Natural killer cell treated with Interleukin-12 subunit alpha and Interleukin-12 subunit beta and Interleukin-15 and Interleukin-18, amount 100 ng/mL, for 72 hours (primary cell): ENCODE measurements around the gene FAM234A. TPM values are rescaled to one million over a fixed set of nuclear protein-coding genes. Genes with fewer than 3 reads are reported as not detected.
"Not testable (repeated sequence)": the region's sequence is repeated elsewhere in the genome, so short reads cannot be mapped to it uniquely, and the experiment has no call there.

Source experiments
- ATAC-seq, 2 donors: fragments of 150-1000 bp; cut with Tn5 transposase in 1 of 2; sonication (Bioruptor Pico), chemical (Tn5 transposase) in 1 of 2; 2 replicates each; pipeline ENCODE4 v1.10.0; 2021
- DNase-seq: peaks from one replicate; pipeline ENCODE4 v3.0.0; 2022; ENCODE audit warnings: low spot score
- H3K27ac Mint-ChIP-seq, 2 donors: 1 replicate in 1 of 2; 2 replicates in 1 of 2; pipeline ENCODE4 v1.8.0; 2022; ENCODE audit warnings: mixed read lengths in 2 of 2, mild to moderate bottlenecking in 1 of 2, moderate library complexity in 1 of 2
- H3K27me3 Mint-ChIP-seq, 2 donors: 1 replicate in 1 of 2; 2 replicates in 1 of 2; pipeline ENCODE4 v1.8.0; 2022; ENCODE audit warnings: mixed read lengths in 2 of 2
- H3K36me3 Mint-ChIP-seq: one replicate; pipeline ENCODE4 v1.8.0; 2022; ENCODE audit warnings: mixed read lengths
- H3K4me1 Mint-ChIP-seq, 2 donors: 1 replicate in 1 of 2; 2 replicates in 1 of 2; pipeline ENCODE4 v1.8.0; 2022; ENCODE audit warnings: low read depth in 2 of 2, mixed read lengths in 2 of 2, mild to moderate bottlenecking in 1 of 2
- H3K4me3 Mint-ChIP-seq: one replicate; pipeline ENCODE4 v1.8.0; 2022; ENCODE audit warnings: mixed read lengths
- H3K9me3 Mint-ChIP-seq: 2 replicates; pipeline ENCODE4 v1.8.0; 2022; ENCODE audit warnings: mixed read lengths
- total RNA-seq, 2 donors: library from RNA; stranded (reverse); gene quantifications; one replicate each; pipeline ENCODE4 v1.2.3, GENCODE V29; 2022

FAM234A gene
- total RNA-seq, 2 donors from 2014 or later: 10.5 to 13.0 TPM

DNA sequence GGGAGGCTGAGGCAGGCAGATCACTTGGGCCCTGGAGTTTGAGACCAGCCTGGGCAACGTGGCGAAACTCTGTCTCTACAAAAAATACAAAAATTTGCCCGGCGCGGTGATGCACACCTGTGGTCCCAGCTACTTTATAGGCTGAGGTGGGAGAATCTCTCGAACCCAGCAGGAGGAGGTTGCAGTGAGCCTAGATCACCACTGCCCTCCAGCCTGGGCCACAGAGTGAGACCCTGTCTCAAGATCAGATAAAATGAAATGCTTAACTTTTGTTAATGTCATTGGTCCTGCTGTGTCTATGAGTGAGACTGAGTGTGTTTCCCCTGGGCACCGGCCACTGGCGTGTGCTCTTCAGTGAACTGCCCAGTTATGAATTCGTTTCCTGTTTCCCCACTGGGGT is 10.5 kb downstream of the FAM234A start:
- Mint-ChIP-seq H3K27ac (no peak overlapping the region), H3K9me3 (no peaks in the 10 kb centered on the region), H3K27me3 (no peaks in the 10 kb centered on the region), H3K4me1 (peaks cover 11 to 21% of the 10 kb centered on the region in 2 donors), H3K36me3 (no peaks in the 10 kb centered on the region), H3K4me3 (no peak overlapping the region)
- no peak for ATAC-seq
- no peak for DNase-seq

DNA sequence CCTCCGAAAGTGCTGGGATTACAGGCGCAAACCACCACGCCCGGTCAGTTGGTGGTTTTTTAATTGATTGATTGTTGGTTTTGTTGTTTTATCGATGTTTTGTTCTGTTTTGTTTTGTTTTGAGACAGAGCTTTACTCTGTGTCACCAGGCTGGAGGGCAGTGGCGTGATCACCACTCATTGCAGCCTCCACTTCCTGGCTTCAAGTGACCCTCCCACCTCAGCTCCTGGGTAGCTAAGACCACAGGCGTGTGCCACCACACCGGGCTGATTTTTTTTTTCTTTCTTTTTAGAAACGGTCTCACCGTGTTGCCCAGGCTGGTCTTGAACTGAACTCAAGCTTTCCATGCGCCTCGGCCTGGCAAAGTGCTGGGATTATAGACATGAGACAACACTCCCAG is 12.4 kb downstream of the FAM234A start:
- Mint-ChIP-seq H3K27me3 (no peaks in the 10 kb centered on the region), H3K9me3 (no peaks in the 10 kb centered on the region), H3K4me1 (peaks cover 6 to 8% of the 10 kb centered on the region in 2 donors), H3K4me3 (no peak overlapping the region), H3K27ac (no peak overlapping the region), H3K36me3 (no peaks in the 10 kb centered on the region)
- ATAC-seq: peak in 1 of 2 donors; percentile 58
- no peak for DNase-seq

DNA sequence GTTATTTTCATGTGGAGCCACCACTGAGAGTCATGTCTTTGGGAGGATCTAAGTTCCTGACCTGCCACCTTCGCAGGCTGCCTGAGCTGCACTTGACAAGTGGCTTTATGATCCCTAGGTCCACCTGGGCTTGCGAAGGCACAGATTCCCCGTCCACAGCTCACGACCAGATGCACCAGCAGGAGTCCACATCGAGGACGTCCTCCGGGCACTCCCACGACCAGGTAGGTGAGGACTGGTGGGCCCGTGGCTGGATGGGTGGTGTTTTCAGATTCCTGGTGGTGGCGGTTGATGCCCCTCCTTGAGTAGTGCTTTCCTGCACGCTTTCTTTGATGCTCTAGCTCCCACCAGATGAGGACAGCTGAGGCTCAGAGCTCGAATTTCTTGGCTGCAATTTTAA is 14.8 kb downstream of the FAM234A start:
- no peak overlapping the region for H3K27ac Mint-ChIP-seq
- DNase-seq (no peak), ATAC-seq (no peak)
- no peaks in the 10 kb centered on the region for H3K9me3 Mint-ChIP-seq
- peaks cover 15 to 19% of the 10 kb centered on the region in 2 donors for H3K4me1 Mint-ChIP-seq
- no peaks in the 10 kb centered on the region for H3K27me3 Mint-ChIP-seq
- H3K4me3 Mint-ChIP-seq: no peak overlapping the region
- no peaks in the 10 kb centered on the region for H3K36me3 Mint-ChIP-seq

DNA sequence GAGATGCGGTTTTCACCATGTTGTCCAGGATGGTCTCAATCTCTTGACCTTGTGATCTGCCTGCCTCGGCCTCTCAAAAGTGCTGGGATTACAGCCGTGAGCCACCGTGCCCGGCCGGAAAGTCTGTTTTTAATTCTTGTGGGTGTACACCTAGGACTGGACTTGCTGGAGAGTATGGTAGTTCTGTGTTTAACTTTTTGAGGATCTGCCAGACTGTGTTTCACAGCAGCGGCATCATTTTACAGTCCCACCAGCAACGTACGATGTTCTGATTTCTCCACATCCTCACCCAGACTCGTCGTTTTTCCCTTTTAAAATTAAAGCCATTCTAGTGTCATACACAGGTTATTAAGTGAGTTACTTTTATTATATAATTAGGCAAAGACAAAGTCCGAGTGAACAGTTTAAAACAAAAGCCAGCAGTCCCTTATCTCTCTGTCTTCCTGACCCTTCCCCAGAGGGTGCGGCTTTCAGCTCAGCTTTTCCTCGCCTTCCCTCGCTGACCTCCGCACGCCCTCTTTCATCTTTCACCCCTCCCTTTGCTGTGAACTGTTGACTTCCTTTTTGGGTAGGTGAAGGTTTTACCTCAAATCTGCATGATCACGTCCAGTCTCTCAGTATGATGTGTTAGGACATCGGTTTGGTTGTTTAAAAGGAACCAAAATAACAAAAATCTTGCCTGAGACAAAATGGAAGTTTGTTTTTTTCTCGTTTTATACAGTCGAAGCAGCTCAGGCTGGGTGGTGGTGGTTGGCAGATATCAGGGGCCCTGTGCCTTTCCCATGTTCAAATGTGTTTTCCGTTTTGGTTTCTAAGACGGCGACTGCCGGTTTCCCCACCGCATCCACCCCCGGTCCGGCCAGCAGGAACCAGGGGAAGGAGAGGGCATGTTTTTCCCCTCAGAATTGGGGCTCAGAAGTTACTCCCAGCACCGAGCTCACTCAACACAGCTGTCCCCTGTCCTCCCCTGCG is 18.0 kb downstream of the FAM234A start:
- ATAC-seq: peak; percentile 73 to 84
- Mint-ChIP-seq H3K9me3 (no peaks in the 10 kb centered on the region), H3K4me3 (peak overlapping the region; percentile 90)

DNA sequence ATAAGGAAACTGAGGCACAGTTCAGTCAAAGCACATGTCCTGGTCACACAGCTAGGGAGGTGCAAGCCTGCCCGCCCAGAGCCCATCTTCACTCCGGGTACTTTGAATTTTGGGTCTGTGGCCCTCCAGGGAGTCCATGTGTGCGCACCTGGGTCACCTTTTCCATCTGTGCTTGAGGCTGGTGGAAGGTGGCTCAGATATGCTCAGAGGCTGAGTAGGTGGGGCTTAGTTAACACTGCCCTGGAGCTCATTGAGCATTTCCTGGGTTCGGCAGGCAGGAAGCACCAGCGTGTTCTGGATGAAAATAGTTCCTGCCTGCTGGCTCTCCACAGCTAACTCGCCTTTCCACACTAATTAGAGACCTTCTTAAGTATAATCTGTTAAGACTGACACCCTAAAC is 19.2 kb downstream of the FAM234A start:
- Mint-ChIP-seq H3K9me3 (no peaks in the 10 kb centered on the region), H3K4me3 (no peak overlapping the region), H3K4me1 (peaks cover 16% of the 10 kb centered on the region in 2 donors), H3K36me3 (peaks cover 4% of the 10 kb centered on the region), H3K27me3 (no peaks in the 10 kb centered on the region), H3K27ac (no peak overlapping the region)
- ATAC-seq (no peak), DNase-seq (no peak)

More for the DNA sequence above, 18.0 kb downstream of the FAM234A start:
- Mint-ChIP-seq H3K27me3 (no peaks in the 10 kb centered on the region), H3K36me3 (peaks cover 4% of the 10 kb centered on the region), H3K27ac (peak overlapping the region; percentile 75 to 85), H3K4me1 (peaks cover 15% of the 10 kb centered on the region in 2 donors)
- no peak for DNase-seq

DNA sequence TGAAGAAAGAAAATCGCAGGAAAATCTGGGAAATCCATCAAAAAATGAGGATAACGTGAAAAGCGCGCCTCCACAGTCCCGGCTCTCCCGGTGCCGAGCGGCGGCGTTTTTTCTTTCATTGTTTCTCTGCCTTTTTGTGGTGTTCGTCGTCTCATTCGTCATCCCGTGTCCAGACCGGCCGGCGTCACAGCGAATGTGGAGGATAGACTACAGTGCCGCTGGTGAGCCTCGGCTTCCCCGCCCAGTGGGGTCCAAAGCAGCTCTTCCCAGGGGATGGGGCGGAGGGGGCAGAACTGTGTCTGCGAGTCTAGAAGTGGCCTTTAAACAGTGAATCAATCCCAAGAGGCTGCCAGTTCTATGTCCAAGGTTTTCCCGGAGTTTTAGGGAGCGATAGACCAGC is 19.8 kb downstream of the FAM234A start:
- Mint-ChIP-seq H3K4me3 (no peak overlapping the region), H3K27me3 (no peaks in the 10 kb centered on the region), H3K9me3 (no peaks in the 10 kb centered on the region), H3K4me1 (peaks cover 22% of the 10 kb centered on the region in 2 donors), H3K27ac (no peak overlapping the region), H3K36me3 (peaks cover 4% of the 10 kb centered on the region)
- DNase-seq (no peak), ATAC-seq (no peak)

DNA sequence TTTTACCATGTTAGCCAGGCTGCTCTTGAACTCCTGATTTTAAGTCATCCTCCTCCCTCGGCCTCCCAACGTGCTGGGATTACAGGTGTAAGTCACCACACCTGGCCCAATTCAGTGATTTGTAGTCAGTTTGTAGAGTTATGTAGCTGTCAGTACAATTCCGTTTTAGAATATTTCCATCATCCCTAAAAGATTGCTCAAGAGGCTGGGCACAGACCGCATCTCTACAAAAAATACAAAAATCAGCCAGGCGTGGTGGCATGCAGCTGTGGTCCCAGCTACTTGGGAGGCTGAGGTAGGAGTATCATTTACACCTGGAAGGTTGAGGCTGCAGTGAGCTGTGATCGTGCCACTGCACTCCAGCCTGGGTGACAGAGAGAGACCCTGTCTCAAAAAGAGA is 20.6 kb downstream of the FAM234A start:
- ATAC-seq: no peak
- peaks cover 4% of the 10 kb centered on the region for H3K36me3 Mint-ChIP-seq
- no peak overlapping the region for H3K4me3 Mint-ChIP-seq
- peaks cover 22% of the 10 kb centered on the region in 2 donors for H3K4me1 Mint-ChIP-seq
- no peaks in the 10 kb centered on the region for H3K9me3 Mint-ChIP-seq
- DNase-seq: no peak
- no peaks in the 10 kb centered on the region for H3K27me3 Mint-ChIP-seq
- no peak overlapping the region for H3K27ac Mint-ChIP-seq

DNA sequence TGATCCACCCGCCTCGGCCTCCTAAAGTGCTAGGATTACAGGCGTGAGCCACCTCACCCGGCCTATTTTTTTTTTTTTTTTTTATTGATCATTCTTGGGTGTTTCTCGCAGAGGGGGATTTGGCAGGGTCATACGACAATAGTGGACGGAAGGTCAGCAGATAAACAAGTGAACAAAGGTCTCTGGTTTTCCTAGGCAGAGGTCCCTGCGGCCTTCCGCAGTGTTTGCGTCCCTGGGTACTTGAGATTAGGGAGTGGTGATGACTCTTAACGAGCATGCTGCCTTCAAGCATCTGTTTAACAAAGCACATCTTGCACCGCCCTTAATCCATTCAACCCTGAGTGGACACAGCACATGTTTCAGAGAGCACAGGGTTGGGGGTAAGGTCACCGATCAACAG is 23.5 kb downstream of the FAM234A start:
- ATAC-seq, H3K27ac Mint-ChIP-seq, H3K4me3 Mint-ChIP-seq, DNase-seq, H3K36me3 Mint-ChIP-seq, H3K27me3 Mint-ChIP-seq, H3K9me3 Mint-ChIP-seq: not testable (repeated sequence)
- H3K4me1 Mint-ChIP-seq: peaks cover 13 to 17% of the 10 kb centered on the region in 2 donors

DNA sequence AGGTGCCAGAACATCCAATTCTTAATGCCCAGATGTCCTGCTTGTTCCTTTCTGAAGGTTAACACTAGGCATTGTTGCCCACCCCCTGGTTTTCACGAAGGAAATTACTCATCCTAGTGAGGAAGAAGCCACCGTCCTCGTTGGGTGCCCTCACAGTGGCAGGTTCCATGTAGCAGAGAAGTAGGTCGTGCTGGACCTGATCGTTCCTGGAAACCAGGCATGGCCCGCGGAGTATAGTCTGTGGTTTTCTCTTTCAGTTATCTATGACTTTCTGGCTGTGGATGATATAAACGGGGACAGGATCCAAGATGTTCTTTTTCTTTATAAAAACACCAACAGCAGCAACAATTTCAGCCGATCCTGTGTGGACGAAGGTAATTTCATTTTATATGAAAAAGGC is 24.6 kb downstream of the FAM234A start:
- Mint-ChIP-seq H3K27me3 (no peaks in the 10 kb centered on the region), H3K4me1 (peaks cover 13 to 15% of the 10 kb centered on the region in 2 donors), H3K36me3 (peaks cover 4% of the 10 kb centered on the region), H3K27ac (peak overlapping the region in 1 of 2 donors; percentile 64), H3K4me3 (peak overlapping the region; percentile 67), H3K9me3 (no peaks in the 10 kb centered on the region)
- DNase-seq: no peak
- peak; percentile 58 to 73 for ATAC-seq

DNA sequence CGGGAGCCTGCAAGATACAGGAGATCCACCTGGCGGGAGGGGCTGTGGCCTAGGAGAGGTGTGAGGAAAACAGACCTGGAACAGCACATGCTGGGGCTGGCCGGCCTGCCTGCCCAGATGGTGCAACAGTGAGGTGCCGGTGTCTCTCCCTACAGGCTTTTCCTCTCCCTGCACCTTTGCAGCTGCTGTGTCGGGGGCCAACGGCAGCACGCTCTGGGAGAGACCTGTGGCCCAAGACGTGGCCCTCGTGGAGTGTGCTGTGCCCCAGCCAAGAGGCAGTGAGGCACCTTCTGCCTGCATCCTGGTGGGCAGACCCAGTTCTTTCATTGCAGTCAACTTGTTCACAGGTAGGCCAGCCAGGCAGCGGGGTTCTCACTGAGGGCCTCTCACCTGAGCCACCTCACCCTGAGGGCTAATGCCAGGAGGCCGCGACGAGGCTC is 25.2 kb downstream of the FAM234A start:
- ATAC-seq (no peak), DNase-seq (no peak)
- H3K4me3 Mint-ChIP-seq: no peak overlapping the region
- H3K36me3 Mint-ChIP-seq: peaks cover 4% of the 10 kb centered on the region
- no peaks in the 10 kb centered on the region for H3K9me3 Mint-ChIP-seq
- no peak overlapping the region for H3K27ac Mint-ChIP-seq
- peaks cover 13 to 14% of the 10 kb centered on the region in 2 donors for H3K4me1 Mint-ChIP-seq
- no peaks in the 10 kb centered on the region for H3K27me3 Mint-ChIP-seq

DNA sequence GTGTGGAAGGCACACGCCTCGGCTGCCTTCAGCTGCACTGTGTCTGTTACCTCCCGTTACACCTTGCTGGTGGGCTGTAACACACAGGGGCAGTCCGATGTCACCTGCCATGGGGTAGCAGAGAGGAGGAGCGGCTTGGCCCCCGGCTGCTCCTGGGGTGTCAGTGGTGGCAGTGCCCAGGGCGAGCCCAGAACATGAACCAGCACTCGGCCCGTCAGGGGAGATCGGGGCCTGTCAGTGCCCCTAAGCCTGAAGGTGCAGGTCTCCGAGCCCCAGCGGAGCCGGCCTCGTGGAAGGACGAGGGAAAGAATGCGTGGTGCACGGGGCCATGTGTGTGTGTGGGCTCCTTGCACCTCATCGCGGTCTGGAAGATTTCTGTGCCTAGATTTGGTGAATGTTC is 25.7 kb downstream of the FAM234A start:
- no peaks in the 10 kb centered on the region for H3K9me3 Mint-ChIP-seq
- DNase-seq: no peak
- no peak overlapping the region for H3K27ac Mint-ChIP-seq
- no peak overlapping the region for H3K4me3 Mint-ChIP-seq
- ATAC-seq: no peak
- no peaks in the 10 kb centered on the region for H3K27me3 Mint-ChIP-seq
- peaks cover 13 to 14% of the 10 kb centered on the region in 2 donors for H3K4me1 Mint-ChIP-seq
- peaks cover 4% of the 10 kb centered on the region for H3K36me3 Mint-ChIP-seq

DNA sequence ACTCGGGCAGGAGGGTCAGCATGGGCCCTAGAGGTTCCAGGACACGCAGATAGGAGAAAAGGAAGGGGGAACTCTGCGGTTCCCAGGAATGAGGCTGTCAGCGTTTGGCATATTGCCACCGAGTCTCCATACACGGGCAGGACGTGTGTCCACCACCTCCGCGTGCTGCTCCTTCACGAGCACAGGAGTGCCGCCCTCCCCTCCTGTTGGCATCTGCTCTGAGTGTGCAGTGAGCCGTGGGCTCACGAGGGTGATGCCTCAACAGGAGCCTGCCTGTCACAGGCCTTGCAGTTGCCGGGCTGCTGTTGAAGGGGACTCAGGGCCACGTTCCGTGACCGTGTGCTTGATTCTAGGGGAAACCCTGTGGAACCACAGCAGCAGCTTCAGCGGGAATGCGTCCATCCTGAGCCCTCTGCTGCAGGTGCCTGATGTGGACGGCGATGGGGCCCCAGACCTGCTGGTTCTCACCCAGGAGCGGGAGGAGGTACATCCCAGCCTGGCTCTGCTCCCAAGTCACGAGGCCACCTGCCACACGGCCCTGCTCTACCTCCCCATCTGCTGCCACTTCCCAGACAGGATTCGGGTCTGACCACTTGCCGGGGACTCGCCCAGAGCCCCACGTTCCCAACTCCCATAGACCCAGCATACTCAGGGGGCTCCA is 26.5 kb downstream of the FAM234A start:
- Mint-ChIP-seq H3K27ac (no peak overlapping the region), H3K36me3 (peaks cover under 1% of the 10 kb centered on the region), H3K27me3 (no peaks in the 10 kb centered on the region), H3K4me1 (peaks cover 8 to 11% of the 10 kb centered on the region in 2 donors), H3K4me3 (no peak overlapping the region), H3K9me3 (no peaks in the 10 kb centered on the region)
- ATAC-seq (no peak), DNase-seq (no peak)

DNA sequence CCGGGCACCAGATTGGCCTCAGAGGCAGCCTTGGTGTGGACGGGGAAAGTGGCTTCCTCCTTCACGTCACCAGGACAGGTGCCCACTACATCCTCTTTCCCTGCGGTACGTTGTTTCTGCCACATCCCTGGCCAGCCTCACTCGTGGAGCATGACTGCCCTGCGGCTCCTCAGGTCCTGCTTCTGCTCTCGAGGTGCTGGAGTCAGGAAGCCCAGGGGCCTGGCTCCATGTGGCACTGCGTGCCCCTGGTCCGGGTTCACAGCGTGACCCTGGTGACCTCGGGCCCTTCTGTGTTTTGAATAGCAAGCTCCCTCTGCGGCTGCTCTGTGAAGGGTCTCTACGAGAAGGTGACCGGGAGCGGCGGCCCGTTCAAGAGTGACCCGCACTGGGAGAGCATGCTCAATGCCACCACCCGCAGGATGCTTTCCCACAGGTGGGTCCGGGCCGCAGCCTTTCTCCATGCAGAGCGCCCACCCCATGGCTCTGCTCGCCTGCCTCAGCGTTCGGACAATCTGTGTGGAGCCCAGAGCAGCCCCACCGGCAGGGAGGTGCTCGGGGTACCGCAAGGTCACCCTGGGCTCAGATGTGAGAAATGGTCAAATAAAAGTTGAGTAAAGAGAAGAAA is 27.6 kb downstream of the FAM234A start:
- no peaks in the 10 kb centered on the region for H3K9me3 Mint-ChIP-seq
- no peak overlapping the region for H3K27ac Mint-ChIP-seq
- H3K36me3 Mint-ChIP-seq: no peaks in the 10 kb centered on the region
- H3K4me1 Mint-ChIP-seq: peaks cover 7 to 12% of the 10 kb centered on the region in 2 donors
- no peak for DNase-seq
- H3K27me3 Mint-ChIP-seq: no peaks in the 10 kb centered on the region
- H3K4me3 Mint-ChIP-seq: no peak overlapping the region
- no peak for ATAC-seq
